Activated CD4-positive, alpha-beta T cell treated with anti-CD3 and anti-CD28 coated beads for 1 hour (primary cell): ENCODE results near the gene CYP4F12.
"Not testable (repeated sequence)": the region's sequence is repeated elsewhere in the genome, so short reads cannot be mapped to it uniquely, and the experiment has no call there.

ENCODE experiments used
- DNase-seq: peaks from one replicate; pipeline ENCODE4 v3.0.0-alpha.2; 2020

The CYP4F12 gene

DNA sequence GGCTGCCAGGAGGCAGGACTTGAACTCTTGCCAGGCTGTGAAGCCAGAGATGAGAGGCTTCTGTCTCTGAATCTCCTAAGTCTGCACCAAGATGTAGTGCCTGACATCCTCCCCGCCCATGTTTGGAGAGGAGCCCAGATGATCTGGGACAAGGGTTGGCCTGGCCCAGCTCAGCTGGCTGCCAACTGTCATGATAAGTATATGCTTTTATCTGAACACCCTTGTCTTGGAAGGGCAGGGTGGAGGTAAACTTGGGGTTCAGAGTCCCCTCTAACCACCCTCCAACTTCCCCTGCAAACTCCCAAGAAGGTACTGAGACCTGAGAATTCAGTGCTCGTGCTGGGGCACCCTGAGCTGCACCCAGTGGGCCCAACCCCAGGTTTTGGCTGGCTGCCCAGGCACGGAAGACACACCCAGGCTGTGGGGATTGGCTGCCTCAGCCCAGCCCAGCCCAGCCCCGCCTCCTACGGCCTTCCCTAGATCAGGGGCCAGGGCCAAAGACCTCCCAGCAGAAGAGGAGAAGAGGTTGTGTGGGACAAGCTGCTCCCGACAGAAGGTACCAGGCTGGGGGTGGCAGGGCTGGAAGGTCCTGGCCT, at the start of gene CYP4F12:
TSS of gene CYP4F12 (plus strand) at position 508 of the 596 bp plus-strand sequence. CDS start 443 bp downstream, outside the sequence.
- DNase-seq = peak; percentile 19

DNA sequence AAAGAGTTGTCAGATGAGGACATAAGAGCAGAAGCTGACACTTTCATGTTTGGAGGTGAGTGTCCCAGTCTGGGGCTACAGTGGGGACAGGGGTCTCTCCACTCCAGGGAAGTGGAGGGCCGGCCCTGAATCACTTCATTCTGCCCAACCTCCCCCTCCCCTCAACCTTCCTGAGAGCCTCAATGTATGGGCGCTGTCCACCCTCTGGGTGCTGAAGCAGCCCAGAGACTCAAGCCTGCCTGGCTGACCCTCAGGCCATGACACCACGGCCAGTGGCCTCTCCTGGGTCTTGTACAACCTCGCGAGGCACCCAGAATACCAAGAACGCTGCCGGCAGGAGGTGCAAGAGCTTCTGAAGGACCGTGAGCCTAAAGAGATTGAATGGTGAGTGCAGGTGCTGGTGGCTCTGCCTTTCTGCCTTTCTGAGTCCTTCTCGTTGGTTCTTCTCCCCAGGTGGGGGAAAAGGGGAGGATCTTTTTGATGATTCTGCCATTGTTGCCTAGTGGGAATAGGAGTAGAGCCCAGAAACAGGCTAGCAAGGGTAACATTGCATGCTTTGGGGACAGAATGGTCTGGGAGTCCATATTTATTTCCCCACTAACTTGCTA, 49.1 kb upstream of the CYP4F12 start:
- no peak for DNase-seq

- no peak for DNase-seq
Measured at GRCh38 chr19:15628236-15629002, 44.5 kb upstream of the CYP4F12 start.

GRCh38 chr19:15629003-15629880, 43.6 kb upstream of the CYP4F12 start:
- DNase-seq = peak; percentile 83

DNA sequence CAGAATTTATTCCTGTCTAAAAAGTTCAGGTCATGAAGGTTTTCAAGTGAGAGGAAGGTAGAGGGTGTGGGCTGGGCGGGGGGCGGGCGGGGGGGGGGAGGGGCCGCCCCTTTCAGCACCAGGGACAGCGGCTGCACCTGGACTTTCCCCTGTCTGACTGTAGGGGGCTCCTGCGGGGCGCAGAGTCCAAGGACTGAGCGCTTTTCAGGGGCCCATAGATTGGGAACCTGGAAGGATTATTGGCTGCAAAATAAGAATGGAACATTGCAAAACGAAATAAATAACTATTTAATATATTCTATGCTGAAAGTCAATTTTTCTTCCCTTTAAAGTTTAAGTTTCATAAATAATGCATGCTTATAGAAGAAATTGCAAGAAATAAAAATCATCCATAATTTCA, 41.1 kb upstream of the CYP4F12 start:
- no peak for DNase-seq

DNA sequence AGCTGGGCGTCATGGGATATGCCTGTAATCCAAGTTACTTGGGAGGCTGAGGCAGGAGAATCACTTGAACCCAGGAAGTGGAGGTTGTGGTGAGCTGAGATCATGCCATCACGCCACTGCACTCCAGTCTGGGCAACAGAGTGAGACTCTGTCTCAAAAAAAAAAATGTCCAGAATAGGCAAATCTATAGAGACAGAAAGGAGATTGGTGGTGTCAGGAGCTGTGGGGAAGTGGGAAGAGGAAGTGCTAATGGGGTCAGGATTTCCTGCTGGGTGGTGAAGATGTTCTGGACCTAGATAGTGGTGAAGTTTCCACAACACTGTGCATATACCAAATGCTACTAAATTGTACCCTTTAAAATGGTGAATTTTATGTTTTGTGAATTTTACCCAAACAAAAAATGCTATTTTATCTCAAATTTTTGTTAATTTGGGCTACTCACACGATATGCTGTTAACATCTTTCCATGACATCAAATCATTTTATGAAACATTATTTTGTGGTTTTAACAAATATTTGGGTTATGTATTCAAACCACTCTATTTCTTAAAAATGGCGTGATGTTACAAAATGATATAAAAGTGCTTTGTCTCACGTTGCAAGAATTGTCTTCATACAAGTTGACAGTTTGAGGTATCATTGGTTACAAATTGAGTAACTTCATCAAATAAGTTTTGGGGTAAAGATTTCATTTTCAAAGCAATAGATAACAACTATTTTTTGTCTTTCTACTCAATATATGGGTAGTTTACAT, 39.6 kb upstream of the CYP4F12 start:
- no peak for DNase-seq

- DNase-seq = no peak
Measured at GRCh38 chr19:15634105-15634504, 38.8 kb upstream of the CYP4F12 start.

GRCh38 chr19:15635016-15635805, 37.7 kb upstream of the CYP4F12 start:
- DNase-seq = no peak

- no peak for DNase-seq
Measured at GRCh38 chr19:15636026-15636425, 36.9 kb upstream of the CYP4F12 start.

DNA sequence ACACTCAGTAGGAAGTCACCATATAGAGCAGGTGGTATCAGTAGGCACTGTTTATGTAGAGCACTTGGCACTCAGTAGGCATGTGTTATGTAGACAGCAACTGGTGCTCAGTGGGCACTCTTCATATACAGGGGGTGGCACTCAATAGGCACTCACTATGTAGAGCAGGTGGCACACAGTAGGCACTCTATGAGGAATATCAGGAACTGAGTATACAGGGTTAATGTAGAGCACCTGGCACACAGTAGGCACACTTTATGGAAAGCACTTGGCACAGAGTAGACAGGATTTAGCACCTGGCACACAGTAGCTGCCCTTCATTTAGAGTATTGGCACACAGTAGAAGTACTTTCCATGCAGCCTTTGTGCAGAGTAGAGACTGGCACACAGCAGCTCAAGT, 33.3 kb upstream of the CYP4F12 start:
- no peak for DNase-seq

DNA sequence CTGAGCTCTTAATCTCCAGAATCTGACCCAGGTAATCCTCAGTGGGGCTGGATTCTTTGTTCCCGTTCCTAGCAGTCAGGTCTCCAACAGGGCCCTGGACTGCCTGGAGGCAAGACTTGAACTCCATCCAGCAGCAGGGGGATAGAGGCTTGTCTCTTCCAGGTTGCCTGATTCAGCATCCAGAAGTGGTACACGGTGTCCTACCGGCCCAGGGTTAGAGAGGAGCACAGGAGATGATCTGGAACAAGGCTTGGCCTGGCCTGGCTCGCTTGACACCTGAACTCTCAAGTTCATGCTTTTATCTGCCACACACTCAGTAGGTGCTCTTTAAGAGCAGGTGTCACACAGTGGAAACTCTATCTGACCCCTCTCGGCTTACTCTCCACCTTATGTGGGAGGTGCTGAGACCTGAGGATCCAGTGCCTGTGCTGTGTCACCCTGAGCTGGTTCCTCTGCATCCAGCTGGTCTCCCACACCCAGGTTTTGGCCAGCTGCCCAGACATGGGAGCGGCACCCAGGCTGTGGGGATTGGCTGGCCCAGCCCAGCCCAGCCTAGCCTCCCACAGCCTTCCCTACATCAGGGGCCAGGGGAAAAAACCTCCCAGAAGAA, 32.5 kb upstream of the CYP4F12 start, which contains the start of gene CYP4F3:
TSS of gene CYP4F3 (plus strand) at position 604 of the 610 bp plus-strand sequence. CDS start 519 bp downstream, outside the sequence.
- DNase-seq = no peak

- DNase-seq = no peak
Measured at GRCh38 chr19:15640904-15641597, 31.8 kb upstream of the CYP4F12 start.

- no peak for DNase-seq
Measured at GRCh38 chr19:15641901-15642491, 30.9 kb upstream of the CYP4F12 start.

GRCh38 chr19:15642807-15643206, 30.1 kb upstream of the CYP4F12 start:
- DNase-seq = no peak

- DNase-seq = no peak
Measured at GRCh38 chr19:15643387-15643786, 29.5 kb upstream of the CYP4F12 start.

DNA sequence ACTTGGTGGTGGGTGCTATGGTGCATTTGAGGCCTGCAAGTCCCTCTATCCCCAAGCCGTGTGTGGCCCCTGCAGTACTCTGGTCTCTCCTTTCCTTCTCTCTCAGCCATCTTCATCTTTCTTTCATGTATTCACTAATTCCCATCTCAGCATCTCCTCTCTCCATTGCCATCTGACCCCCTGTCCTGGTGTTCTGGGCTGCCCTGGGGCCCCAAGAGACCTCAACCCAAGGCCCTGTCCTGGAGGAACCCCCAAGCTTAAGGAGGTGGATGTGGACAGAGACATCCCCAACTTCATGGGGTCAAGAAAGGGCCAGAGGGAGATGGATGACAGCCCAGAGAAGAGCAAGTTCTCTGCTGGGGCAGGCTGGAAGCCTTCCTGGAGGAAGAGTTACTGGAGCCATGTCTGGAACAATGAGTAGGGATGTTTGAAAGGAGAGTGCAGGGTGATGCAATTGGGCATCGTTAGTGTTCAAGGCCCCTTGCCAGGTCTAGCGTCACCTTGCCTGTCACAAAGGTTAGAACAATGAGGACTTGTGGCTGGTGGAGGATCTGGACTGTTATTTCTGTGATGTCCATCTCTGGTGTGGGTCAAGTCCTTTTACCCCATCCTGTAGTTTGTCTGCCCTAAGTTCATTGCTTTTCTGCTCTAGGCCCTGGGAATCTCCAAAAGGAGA, 28.7 kb upstream of the CYP4F12 start:
- no peak for DNase-seq

- DNase-seq = no peak
Measured at GRCh38 chr19:15644816-15645215, 28.1 kb upstream of the CYP4F12 start.

GRCh38 chr19:15649526-15649925, 23.4 kb upstream of the CYP4F12 start:
- DNase-seq = no peak

DNA sequence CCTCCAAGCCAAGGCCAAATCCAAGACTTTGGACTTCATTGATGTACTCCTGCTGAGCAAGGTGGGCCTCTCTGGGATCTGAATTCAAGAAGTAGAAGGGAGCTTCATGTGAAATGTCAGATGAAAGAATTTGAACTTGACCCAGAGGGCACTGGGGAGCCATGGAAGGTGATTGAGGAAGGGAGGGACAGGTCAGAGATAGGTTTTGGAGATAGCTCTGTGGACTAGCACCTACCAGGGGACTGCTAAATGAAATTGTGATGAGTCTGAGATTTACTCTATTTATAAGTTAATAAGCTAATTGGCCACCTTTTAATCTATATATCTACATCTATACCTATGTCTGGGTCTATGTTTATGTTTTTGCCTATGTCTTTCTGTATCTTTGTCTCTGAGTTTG, 22.8 kb upstream of the CYP4F12 start:
- not testable (repeated sequence) for DNase-seq
